ENCODE results near the gene IMPDH2.

The IMPDH2 gene

DNA sequence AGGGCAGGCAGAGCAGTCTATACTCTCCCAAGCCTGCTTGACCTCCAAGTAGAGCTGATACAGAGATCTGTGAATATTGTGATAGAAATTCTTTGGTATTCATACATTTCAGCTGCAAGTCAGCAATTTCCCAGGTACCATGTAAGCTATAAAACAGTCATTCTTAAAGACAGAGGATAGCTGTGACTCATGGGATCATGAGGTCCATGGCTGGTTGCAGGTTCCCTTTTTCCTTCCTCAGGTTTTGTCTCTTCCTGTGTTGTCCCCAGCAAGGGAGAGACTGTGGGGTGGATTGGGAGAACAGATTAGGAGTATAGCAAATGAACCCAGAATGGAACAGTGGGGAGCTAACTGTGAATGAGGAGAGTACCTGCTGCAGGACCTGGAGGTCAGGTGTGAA, 44.5 kb downstream of the IMPDH2 start:
- no peak for DNase-seq (ENCODE audit: extremely low read depth in 1 of 2, low read depth in 1 of 2)

DNA sequence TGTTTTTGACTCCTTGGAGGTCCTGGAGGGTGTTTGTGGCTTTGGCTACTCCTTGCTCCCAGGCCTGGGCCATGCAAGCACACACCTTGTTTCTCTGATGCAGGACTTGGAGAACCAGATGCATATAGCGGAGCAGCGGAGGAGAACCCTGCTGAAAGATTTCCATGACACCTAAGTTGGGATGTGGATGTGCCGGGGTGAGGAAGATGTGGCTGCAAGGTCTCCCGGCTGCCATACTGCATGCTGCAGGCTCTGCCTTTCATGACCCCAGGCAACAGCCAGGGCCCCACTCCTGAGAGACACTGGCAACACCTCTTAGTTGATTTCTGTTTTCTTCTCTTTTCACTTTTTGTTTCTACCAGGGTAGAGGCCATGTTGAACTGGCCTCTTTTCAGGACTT, 46.1 kb downstream of the IMPDH2 start:
- DNase-seq (ENCODE audit: extremely low read depth in 1 of 2, low read depth in 1 of 2) = no peak

DNA sequence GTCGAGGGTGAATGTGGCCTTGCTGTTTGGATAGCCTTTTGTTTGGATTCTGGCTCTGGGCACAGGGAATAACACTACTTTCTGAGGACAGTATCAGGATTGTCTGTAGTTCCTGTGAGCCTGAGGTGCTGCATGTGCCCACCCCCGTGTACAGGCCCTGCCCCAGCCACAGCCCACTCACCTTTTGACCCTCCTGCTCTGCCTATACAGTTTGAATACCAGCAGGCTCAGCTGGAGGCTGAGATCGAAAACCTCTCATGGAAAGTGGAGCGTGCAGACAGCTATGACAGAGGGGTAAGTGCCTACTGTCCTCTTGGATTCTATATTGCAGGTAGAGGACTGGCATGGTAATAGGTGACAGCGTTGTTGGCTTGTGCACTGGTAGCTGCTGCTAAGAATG, 46.5 kb downstream of the IMPDH2 start:
- no peak for DNase-seq (ENCODE audit: extremely low read depth in 1 of 2, low read depth in 1 of 2)

DNA sequence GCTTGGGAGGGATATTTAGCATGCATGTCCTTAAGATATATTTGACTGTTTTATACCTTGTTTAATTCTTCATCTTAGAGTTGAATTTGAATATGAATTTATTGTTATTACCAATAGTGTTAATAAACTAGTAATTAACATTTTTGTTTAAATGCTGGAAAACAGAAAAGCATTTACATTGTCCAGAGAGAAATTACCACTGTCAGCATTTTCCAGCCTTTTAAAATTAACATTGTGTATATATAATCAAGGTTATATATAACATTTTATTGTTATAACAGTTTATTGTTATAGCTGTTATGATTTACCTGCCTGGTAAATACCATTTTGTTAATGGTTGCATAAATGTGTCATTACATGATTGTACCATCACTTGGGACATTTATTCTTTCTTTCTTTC, 47.2 kb downstream of the IMPDH2 start:
- DNase-seq (ENCODE audit: extremely low read depth in 1 of 2, low read depth in 1 of 2) = no peak

DNA sequence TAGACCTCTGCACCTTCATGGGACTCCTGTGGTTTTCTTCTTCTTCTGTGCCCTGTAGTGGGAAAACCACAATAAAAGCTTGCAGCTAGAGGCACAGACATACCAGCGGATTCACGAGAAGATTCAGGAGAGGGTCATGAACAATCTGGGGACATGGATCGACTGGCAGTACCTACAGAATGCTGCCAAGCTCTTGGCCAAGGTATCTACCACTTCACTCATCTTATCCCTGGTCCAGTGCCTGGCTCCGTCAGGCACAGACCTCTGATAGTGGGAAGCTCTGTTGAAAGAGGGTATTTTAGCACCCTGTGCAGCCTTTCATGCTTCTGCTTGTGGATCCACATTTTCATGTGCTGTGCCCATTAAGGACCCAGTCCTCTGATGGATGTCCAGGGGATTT, 48.9 kb downstream of the IMPDH2 start:
- DNase-seq (ENCODE audit: extremely low read depth in 1 of 2, low read depth in 1 of 2) = no peak

DNA sequence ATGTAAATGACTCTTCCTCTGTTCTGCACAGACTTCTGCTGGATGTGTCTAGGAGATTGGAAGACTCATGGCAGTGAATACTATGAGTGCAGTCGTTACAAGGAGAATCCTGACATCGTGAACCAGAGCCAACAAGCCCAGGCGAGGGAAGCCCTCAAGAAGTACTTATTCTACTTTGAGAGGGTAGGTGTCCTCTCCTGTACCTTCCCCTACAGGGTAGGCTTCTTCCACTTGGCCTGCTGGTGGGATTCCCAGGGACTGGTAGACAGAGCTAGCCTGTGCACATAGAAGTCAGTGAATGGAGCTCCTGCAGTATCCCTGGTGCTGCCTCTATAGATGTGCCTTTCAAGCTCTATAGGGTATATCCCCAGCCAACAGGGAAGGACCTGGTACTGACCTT, 49.7 kb downstream of the IMPDH2 start:
- DNase-seq (ENCODE audit: extremely low read depth in 1 of 2, low read depth in 1 of 2) = no peak
